Liver (tissue), 3 donors: ENCODE measurements around the gene PCDHGB2.

Experiments
- FOXA1 ChIP-seq: IDR thresholded peaks from 2 replicates; pipeline ENCODE4 v1.6.1; 2016; ENCODE audit warnings: antibody characterized with exemption
- NR2F2 ChIP-seq: IDR thresholded peaks from 2 replicates; pipeline ENCODE4 v1.6.1; 2016; ENCODE audit warnings: antibody characterized with exemption
- RAD21 ChIP-seq, 2 donors: IDR thresholded peaks; 2 replicates each; pipeline ENCODE4 v1.6.1; 2016; ENCODE audit warnings: antibody characterized with exemption in 2 of 2, mild to moderate bottlenecking in 2 of 2
- RXRA ChIP-seq, 2 donors: IDR thresholded peaks; 2 replicates each; pipeline ENCODE4 v1.6.1; 2017 to 2018; ENCODE audit warnings: antibody characterized with exemption in 2 of 2, mild to moderate bottlenecking in 1 of 2
- SP1 ChIP-seq: IDR thresholded peaks from 2 replicates; pipeline ENCODE4 v1.6.1; 2018; ENCODE audit warnings: antibody characterized with exemption, mild to moderate bottlenecking
- TAF1 ChIP-seq: conservative IDR thresholded peaks from 2 replicates; pipeline ENCODE4 v1.6.1; 2016; ENCODE audit warnings: antibody characterized with exemption, mild to moderate bottlenecking
- YY1 ChIP-seq: IDR thresholded peaks from 2 replicates; pipeline ENCODE4 v1.6.1; 2016; ENCODE audit warnings: antibody characterized with exemption, mild to moderate bottlenecking
- TF ChIP-seq, protein P1 (sequence below): fragments of 150-350 bp; IDR thresholded peaks from 2 replicates; pipeline ENCODE4 v1.5.1; 2017; ENCODE audit warnings: improper control_type of control experiment, low read depth, low read length; ENCODE audit not compliant: missing input control
- TF ChIP-seq, protein P2 (sequence below): IDR thresholded peaks from 2 replicates; pipeline ENCODE4 v1.6.1; 2016; ENCODE audit warnings: antibody characterized with exemption
- TF ChIP-seq, protein P3 (sequence below): IDR thresholded peaks from 2 replicates; pipeline ENCODE4 v1.6.1; 2016; ENCODE audit warnings: antibody characterized with exemption, mild to moderate bottlenecking
- TF ChIP-seq, protein P4 (sequence below): IDR thresholded peaks from 2 replicates; pipeline ENCODE4 v1.6.1; 2016; ENCODE audit warnings: antibody characterized with exemption
- donor health status: healthy.
- donor health status: healthy.

DNA sequence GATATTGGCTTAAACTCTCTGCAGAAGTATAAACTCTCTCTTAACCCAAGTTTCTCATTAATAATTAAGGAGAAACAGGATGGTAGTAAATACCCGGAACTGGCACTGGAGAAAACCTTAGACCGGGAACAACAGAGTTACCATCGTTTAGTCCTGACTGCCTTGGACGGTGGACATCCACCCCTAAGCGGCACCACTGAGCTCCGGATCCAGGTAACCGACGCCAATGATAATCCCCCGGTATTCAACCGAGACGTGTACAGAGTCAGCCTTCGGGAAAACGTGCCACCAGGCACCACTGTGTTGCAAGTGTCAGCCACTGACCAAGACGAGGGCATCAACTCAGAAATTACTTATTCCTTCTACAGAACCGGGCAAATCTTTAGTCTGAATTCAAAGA, 38.8 kb downstream of the PCDHGB2 start:
- TF ChIP-seq, protein P1, sequence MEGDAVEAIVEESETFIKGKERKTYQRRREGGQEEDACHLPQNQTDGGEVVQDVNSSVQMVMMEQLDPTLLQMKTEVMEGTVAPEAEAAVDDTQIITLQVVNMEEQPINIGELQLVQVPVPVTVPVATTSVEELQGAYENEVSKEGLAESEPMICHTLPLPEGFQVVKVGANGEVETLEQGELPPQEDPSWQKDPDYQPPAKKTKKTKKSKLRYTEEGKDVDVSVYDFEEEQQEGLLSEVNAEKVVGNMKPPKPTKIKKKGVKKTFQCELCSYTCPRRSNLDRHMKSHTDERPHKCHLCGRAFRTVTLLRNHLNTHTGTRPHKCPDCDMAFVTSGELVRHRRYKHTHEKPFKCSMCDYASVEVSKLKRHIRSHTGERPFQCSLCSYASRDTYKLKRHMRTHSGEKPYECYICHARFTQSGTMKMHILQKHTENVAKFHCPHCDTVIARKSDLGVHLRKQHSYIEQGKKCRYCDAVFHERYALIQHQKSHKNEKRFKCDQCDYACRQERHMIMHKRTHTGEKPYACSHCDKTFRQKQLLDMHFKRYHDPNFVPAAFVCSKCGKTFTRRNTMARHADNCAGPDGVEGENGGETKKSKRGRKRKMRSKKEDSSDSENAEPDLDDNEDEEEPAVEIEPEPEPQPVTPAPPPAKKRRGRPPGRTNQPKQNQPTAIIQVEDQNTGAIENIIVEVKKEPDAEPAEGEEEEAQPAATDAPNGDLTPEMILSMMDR, result no peak
- TF ChIP-seq RXRA (IDR thresholded peaks at IDR 0.05) (no peak), RAD21 (IDR thresholded peaks at IDR 0.05) (no peak), NR2F2 (no peak), SP1 (no peak), YY1 (no peak), TAF1 (no peak), FOXA1 (no peak)
- TF ChIP-seq, protein P2, sequence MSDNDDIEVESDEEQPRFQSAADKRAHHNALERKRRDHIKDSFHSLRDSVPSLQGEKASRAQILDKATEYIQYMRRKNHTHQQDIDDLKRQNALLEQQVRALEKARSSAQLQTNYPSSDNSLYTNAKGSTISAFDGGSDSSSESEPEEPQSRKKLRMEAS, result no peak
- TF ChIP-seq, protein P3, sequence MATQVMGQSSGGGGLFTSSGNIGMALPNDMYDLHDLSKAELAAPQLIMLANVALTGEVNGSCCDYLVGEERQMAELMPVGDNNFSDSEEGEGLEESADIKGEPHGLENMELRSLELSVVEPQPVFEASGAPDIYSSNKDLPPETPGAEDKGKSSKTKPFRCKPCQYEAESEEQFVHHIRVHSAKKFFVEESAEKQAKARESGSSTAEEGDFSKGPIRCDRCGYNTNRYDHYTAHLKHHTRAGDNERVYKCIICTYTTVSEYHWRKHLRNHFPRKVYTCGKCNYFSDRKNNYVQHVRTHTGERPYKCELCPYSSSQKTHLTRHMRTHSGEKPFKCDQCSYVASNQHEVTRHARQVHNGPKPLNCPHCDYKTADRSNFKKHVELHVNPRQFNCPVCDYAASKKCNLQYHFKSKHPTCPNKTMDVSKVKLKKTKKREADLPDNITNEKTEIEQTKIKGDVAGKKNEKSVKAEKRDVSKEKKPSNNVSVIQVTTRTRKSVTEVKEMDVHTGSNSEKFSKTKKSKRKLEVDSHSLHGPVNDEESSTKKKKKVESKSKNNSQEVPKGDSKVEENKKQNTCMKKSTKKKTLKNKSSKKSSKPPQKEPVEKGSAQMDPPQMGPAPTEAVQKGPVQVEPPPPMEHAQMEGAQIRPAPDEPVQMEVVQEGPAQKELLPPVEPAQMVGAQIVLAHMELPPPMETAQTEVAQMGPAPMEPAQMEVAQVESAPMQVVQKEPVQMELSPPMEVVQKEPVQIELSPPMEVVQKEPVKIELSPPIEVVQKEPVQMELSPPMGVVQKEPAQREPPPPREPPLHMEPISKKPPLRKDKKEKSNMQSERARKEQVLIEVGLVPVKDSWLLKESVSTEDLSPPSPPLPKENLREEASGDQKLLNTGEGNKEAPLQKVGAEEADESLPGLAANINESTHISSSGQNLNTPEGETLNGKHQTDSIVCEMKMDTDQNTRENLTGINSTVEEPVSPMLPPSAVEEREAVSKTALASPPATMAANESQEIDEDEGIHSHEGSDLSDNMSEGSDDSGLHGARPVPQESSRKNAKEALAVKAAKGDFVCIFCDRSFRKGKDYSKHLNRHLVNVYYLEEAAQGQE, result no peak
- TF ChIP-seq, protein P4, sequence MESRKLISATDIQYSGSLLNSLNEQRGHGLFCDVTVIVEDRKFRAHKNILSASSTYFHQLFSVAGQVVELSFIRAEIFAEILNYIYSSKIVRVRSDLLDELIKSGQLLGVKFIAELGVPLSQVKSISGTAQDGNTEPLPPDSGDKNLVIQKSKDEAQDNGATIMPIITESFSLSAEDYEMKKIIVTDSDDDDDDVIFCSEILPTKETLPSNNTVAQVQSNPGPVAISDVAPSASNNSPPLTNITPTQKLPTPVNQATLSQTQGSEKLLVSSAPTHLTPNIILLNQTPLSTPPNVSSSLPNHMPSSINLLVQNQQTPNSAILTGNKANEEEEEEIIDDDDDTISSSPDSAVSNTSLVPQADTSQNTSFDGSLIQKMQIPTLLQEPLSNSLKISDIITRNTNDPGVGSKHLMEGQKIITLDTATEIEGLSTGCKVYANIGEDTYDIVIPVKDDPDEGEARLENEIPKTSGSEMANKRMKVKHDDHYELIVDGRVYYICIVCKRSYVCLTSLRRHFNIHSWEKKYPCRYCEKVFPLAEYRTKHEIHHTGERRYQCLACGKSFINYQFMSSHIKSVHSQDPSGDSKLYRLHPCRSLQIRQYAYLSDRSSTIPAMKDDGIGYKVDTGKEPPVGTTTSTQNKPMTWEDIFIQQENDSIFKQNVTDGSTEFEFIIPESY, result no peak
